Tibial artery (tissue), 4 donors: ENCODE data around the gene TMC2.

Source experiments
- DNase-seq, 2 donors: peaks; one replicate each; pipeline ENCODE4 v3.0.0-alpha.2; 2019
- H3K27ac ChIP-seq, 2 donors: fragments of 200-600 bp; sonication (generic) in 1 of 2; 1 replicate in 1 of 2; 2 replicates in 1 of 2; pipeline ENCODE4 v1.5.1; 2018 to 2019; ENCODE audit warnings: mild to moderate bottlenecking in 1 of 2
- H3K27me3 ChIP-seq, 2 donors: fragments of 200-600 bp; sonication (generic) in 1 of 2; one replicate each; pipeline versions ENCODE4 v1.5.1 to v1.6.0; 2016 to 2019
- H3K36me3 ChIP-seq, 3 donors: fragments of 200-600 bp; sonication (generic) in 2 of 3; one replicate each; pipeline ENCODE4 v1.5.1; 2016 to 2019; ENCODE audit warnings: mild to moderate bottlenecking in 2 of 3
- H3K4me1 ChIP-seq, 4 donors: fragments of 200-600 bp; sonication (generic) in 2 of 4; 1 replicate in 3 of 4; 2 replicates in 1 of 4; pipeline ENCODE4 v1.5.1; 2016 to 2019
- H3K4me3 ChIP-seq, 2 donors: fragments of 200-600 bp; sonication (generic) in 1 of 2; 1 replicate in 1 of 2; 2 replicates in 1 of 2; pipeline ENCODE4 v1.5.1; 2018 to 2019; ENCODE audit warnings: mild to moderate bottlenecking in 2 of 2
- H3K9me3 ChIP-seq, 3 donors: fragments of 200-600 bp; sonication (generic) in 1 of 3; one replicate each; pipeline ENCODE4 v1.5.1; 2016 to 2019
- intact Hi-C: fragments of 100-400 bp; cut with DNase I; formaldehyde crosslinking; loops from one replicate; pipeline ENCODE4 v1.15.0; 2023; ENCODE audit warnings: low total_unique reads
- TF ChIP-seq, protein P1 (sequence below), 2 experiments: fragments of 200-600 bp in 1 of 2; fragments of 450-650 bp in 1 of 2; IDR thresholded peaks; one replicate each; pipeline ENCODE4 v1.5.1; 2017 to 2019; ENCODE audit warnings: antibody characterized with exemption in 2 of 2, mild to moderate bottlenecking in 1 of 2, moderate library complexity in 1 of 2

TMC2 gene

DNA sequence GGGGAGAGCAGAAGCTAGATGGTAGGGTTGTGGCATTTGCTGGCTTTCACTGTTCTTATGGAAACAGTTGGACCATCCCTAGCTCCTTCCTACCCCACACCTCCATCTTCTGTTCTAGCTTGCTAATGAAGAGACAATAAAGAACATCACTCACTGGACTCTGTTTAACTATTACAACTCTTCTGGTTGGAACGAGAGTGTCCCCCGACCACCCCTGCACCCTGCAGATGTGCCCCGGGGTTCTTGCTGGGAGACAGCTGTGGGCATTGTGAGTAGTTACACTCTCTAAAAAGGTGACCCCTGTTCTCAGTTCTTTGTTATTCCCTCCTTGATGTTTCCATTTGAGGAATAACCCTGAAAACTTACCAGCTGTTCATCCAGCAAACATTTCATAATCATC, 75.7 kb downstream of the TMC2 start:
- no peak for DNase-seq
- H3K4me3 ChIP-seq, result no peak overlapping the region
- intact Hi-C loops, result no loop called here
- TF ChIP-seq, protein P1, sequence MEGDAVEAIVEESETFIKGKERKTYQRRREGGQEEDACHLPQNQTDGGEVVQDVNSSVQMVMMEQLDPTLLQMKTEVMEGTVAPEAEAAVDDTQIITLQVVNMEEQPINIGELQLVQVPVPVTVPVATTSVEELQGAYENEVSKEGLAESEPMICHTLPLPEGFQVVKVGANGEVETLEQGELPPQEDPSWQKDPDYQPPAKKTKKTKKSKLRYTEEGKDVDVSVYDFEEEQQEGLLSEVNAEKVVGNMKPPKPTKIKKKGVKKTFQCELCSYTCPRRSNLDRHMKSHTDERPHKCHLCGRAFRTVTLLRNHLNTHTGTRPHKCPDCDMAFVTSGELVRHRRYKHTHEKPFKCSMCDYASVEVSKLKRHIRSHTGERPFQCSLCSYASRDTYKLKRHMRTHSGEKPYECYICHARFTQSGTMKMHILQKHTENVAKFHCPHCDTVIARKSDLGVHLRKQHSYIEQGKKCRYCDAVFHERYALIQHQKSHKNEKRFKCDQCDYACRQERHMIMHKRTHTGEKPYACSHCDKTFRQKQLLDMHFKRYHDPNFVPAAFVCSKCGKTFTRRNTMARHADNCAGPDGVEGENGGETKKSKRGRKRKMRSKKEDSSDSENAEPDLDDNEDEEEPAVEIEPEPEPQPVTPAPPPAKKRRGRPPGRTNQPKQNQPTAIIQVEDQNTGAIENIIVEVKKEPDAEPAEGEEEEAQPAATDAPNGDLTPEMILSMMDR (IDR thresholded peaks at IDR 0.05), result no peak
- H3K36me3 ChIP-seq, result no peaks in the 10 kb centered on the region
- H3K27ac ChIP-seq, result no peak overlapping the region
- peaks cover 0 to 8% of the 10 kb centered on the region in 2 donors for H3K27me3 ChIP-seq
- H3K9me3 ChIP-seq, result peaks cover 0 to 5% (median 0%) of the 10 kb centered on the region in 3 donors
- H3K4me1 ChIP-seq, result no peaks in the 10 kb centered on the region

DNA sequence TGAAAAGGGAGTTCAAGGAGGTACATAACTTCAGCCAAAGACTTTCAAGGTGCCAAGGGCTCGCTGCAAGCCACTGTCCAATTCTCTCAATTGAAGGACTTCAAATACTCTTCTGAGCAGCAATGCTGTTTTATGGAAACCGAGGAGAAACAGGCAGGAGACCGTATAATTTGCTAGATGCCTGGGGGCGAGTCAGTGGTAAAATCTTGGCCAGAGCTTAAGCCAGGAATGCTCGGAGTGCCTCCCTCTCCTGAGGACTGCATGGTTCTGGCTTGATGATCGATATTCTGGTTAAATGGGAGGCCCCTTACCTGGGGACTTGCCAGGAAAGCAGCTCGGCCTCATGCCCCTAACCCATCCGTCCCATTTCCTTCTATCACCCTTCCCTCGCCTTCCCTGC, 80.3 kb downstream of the TMC2 start:
- Histone ChIP-seq H3K4me3 (no peak overlapping the region), H3K27ac (no peak overlapping the region), H3K4me1 (no peaks in the 10 kb centered on the region), H3K27me3 (peaks cover 0 to 6% of the 10 kb centered on the region in 2 donors), H3K36me3 (no peaks in the 10 kb centered on the region), H3K9me3 (peaks cover 0 to 4% (median 0%) of the 10 kb centered on the region in 3 donors)
- TF ChIP-seq, protein P1 (IDR thresholded peaks at IDR 0.05), result no peak
- no peak for DNase-seq
- intact Hi-C loops, result no loop called here

DNA sequence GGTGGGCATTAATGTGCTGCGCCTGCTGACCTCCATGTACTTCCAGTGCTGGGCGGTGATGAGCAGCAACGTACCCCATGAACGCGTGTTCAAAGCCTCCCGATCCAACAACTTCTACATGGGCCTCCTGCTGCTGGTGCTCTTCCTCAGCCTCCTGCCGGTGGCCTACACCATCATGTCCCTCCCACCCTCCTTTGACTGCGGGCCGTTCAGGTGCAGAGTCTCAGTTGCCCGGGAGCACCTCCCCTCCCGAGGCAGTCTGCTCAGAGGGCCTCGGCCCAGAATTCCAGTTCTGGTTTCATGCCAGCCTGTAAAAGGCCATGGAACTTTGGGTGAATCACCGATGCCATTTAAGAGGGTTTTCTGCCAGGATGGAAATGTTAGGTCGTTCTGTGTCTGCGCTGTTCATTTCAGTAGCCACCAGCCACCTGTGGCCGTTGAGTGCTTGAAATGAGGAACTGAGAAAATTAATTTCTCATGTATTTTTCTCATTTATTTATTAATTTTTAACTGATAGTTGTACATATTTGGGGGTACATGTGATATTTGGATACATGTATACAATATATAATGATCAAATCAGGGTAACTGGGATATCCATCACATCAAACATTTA, 80.8 kb downstream of the TMC2 start:
- H3K9me3 ChIP-seq, result peaks cover 0 to 4% (median 0%) of the 10 kb centered on the region in 3 donors
- H3K27ac ChIP-seq, result no peak overlapping the region
- intact Hi-C loops, result no loop called here
- no peak overlapping the region for H3K4me3 ChIP-seq
- no peak for DNase-seq
- no peaks in the 10 kb centered on the region for H3K36me3 ChIP-seq
- H3K4me1 ChIP-seq, result no peaks in the 10 kb centered on the region
- TF ChIP-seq, protein P1 (IDR thresholded peaks at IDR 0.05), result no peak
- peaks cover 0 to 6% of the 10 kb centered on the region in 2 donors for H3K27me3 ChIP-seq

DNA sequence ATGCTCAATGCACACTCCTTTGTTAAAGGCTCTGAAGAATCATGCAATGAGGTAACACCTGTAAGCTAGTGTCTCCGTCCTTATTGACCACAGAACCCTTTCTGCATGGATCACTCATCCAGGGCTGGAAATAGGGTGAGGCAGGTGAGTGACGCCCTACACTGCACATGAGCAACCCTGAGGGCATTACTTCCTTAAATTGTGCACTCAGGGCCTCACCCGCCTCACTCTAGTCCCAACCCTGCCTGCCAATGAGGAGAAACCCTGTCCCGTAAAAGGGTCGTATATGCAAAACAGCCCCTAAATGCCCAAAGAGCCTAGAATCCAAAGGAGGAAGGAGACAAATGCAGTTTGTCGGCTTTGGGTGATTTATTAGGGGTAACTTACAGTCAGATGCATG, 82.4 kb downstream of the TMC2 start:
- Histone ChIP-seq H3K4me1 (no peaks in the 10 kb centered on the region), H3K4me3 (no peak overlapping the region), H3K36me3 (no peaks in the 10 kb centered on the region), H3K27me3 (peaks cover 0 to 4% of the 10 kb centered on the region in 2 donors), H3K27ac (no peak overlapping the region), H3K9me3 (peaks cover 0 to 4% (median 0%) of the 10 kb centered on the region in 3 donors)
- intact Hi-C loops, result no loop called here
- TF ChIP-seq, protein P1 (IDR thresholded peaks at IDR 0.05), result no peak
- no peak for DNase-seq

DNA sequence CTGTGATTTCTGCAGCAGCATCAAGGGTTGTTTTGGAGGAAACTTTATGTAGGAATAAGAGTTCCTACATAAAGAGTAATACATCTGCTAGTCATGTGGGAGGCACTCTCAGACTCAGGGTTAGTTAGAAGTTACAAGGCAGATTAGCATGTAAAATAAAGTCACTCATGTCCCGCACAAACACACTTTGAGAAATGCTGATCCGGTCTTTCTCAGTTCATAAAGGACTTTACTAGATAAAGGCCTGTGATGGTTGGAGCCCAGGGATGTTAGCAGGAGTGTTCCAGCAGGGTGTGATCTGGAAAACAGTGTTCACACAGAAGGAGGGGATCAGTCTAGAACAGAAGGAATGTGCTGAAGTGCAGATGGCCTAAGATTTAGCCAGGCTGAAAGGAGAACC, 83.0 kb downstream of the TMC2 start:
- H3K27ac ChIP-seq, result no peak overlapping the region
- H3K27me3 ChIP-seq, result peaks cover 0 to 4% of the 10 kb centered on the region in 2 donors
- no peaks in the 10 kb centered on the region for H3K36me3 ChIP-seq
- no peak for DNase-seq
- H3K4me1 ChIP-seq, result no peaks in the 10 kb centered on the region
- intact Hi-C loops, result no loop called here
- TF ChIP-seq, protein P1 (IDR thresholded peaks at IDR 0.05), result no peak
- H3K4me3 ChIP-seq, result no peak overlapping the region
- peaks cover 0 to 4% (median 0%) of the 10 kb centered on the region in 3 donors for H3K9me3 ChIP-seq
